ENCODE measurements around the gene PAOX.

Gene PAOX

GRCh38 chr10:133349577-133350011 is 29.5 kb upstream of the PAOX start:
- DNase-seq (ENCODE audit: low read depth in 2 of 2), result no peak

GRCh38 chr10:133350283-133350949 is 28.6 kb upstream of the PAOX start:
- no peak for DNase-seq (ENCODE audit: low read depth in 2 of 2)

GRCh38 chr10:133350950-133351329 is 28.1 kb upstream of the PAOX start:
- no peak for DNase-seq (ENCODE audit: low read depth in 2 of 2)

GRCh38 chr10:133351408-133352318 is 27.4 kb upstream of the PAOX start:
- DNase-seq (ENCODE audit: low read depth in 2 of 2), result no peak

- DNase-seq (ENCODE audit: low read depth in 2 of 2), result no peak
Observed at GRCh38 chr10:133353202-133353959, 25.7 kb upstream of the PAOX start.

GRCh38 chr10:133353988-133354605 is 25.0 kb upstream of the PAOX start:
- DNase-seq (ENCODE audit: low read depth in 2 of 2), result no peak

- no peak for DNase-seq (ENCODE audit: low read depth in 2 of 2)
Observed at GRCh38 chr10:133354672-133355240, 24.3 kb upstream of the PAOX start.

GRCh38 chr10:133355266-133355665 is 23.8 kb upstream of the PAOX start:
- no peak for DNase-seq (ENCODE audit: low read depth in 2 of 2)

- DNase-seq (ENCODE audit: low read depth in 2 of 2), result no peak
Observed at GRCh38 chr10:133355991-133356390, 23.1 kb upstream of the PAOX start.

GRCh38 chr10:133356549-133357284 is 22.3 kb upstream of the PAOX start:
- DNase-seq (ENCODE audit: low read depth in 2 of 2), result no peak

GRCh38 chr10:133357285-133358161 is 21.5 kb upstream of the PAOX start, which contains the start of gene FUOM:
TSS of gene FUOM (minus strand) at chr10:133358019. CDS start at chr10:133358007, 12 bp downstream.
- DNase-seq (ENCODE audit: low read depth in 2 of 2), result peak; percentile 51 to 67

- no peak for DNase-seq (ENCODE audit: low read depth in 2 of 2)
Observed at GRCh38 chr10:133358162-133358924, 20.7 kb upstream of the PAOX start.

- DNase-seq (ENCODE audit: low read depth in 2 of 2), result no peak
Observed at GRCh38 chr10:133358925-133359310, 20.1 kb upstream of the PAOX start.

- no peak for DNase-seq (ENCODE audit: low read depth in 2 of 2)
Observed at GRCh38 chr10:133359554-133359971, 19.5 kb upstream of the PAOX start.

GRCh38 chr10:133359972-133360610 is 19.0 kb upstream of the PAOX start:
- no peak for DNase-seq (ENCODE audit: low read depth in 2 of 2)

- DNase-seq (ENCODE audit: low read depth in 2 of 2), result no peak
Observed at GRCh38 chr10:133361227-133361626, 17.8 kb upstream of the PAOX start.

GRCh38 chr10:133361773-133362441 is 17.2 kb upstream of the PAOX start:
- no peak for DNase-seq (ENCODE audit: low read depth in 2 of 2)

GRCh38 chr10:133362846-133363245 is 16.2 kb upstream of the PAOX start:
- no peak for DNase-seq (ENCODE audit: low read depth in 2 of 2)

Data from stimulated activated CD4-positive, alpha-beta T cell treated with anti-CD3 and anti-CD28 coated beads, Interleukin-1b, Interleukin-23, amount 100 ng/mL, for 4 hours (primary cell).